H1 (cell line): ENCODE data around the gene REC8. TPM values are rescaled to one million over a fixed set of nuclear protein-coding genes. Genes with fewer than 3 reads are reported as not detected.

Experiments used
- CTCF ChIA-PET: fragments of 300-600 bp; sonication (Branson Sonifier 250); formaldehyde crosslinking; loops from one replicate; lab custom pipeline; 2021; ENCODE audit not compliant: partially characterized antibody; lab: Charles Lee
- POLR2A ChIA-PET: fragments of 300-600 bp; sonication (Branson Sonifier 250); formaldehyde crosslinking; loops from one replicate; lab custom pipeline; 2021; ENCODE audit warnings: inconsistent platforms; ENCODE audit not compliant: partially characterized antibody; lab: Charles Lee
- DNase-seq, 2 experiments: peaks; one replicate each; pipeline versions ENCODE4 v3.0.0 to v3.0.0-alpha.2; 2010 to 2022; ENCODE audit warnings: low spot score in 2 of 2, low read depth in 1 of 2, mixed read lengths in 1 of 2
- FAIRE-seq: peaks from 2 replicates; lab custom pipeline; 2011; peaks lifted over from hg19 to GRCh38; lab: Jason Lieb, UNC
- H2AFZ ChIP-seq: 2 replicates; pipeline ENCODE4 v1.8.1; 2012; ENCODE audit warnings: low read length, inconsistent platforms
- H2AK5ac ChIP-seq: 2 replicates; pipeline ENCODE4 v1.6.1; 2013; ENCODE audit warnings: low read depth, low read length
- H2BK120ac ChIP-seq: replicated peaks from 2 replicates; pipeline ENCODE3; 2013; ENCODE audit warnings: low read depth, low read length, inconsistent platforms
- H2BK12ac ChIP-seq: 2 replicates; pipeline ENCODE4 v1.6.1; 2013; ENCODE audit warnings: low read depth, low read length
- H2BK15ac ChIP-seq: 2 replicates; pipeline ENCODE4 v1.6.1; 2013; ENCODE audit warnings: low read length
- H2BK20ac ChIP-seq: 2 replicates; pipeline ENCODE4 v1.6.1; 2013; ENCODE audit warnings: low read length
- H2BK5ac ChIP-seq: 2 replicates; pipeline ENCODE4 v1.6.1; 2013; ENCODE audit warnings: low read depth, low read length
- H3K14ac ChIP-seq: 2 replicates; pipeline ENCODE4 v1.6.1; 2013; ENCODE audit warnings: inconsistent platforms; ENCODE audit not compliant: insufficient read length
- H3K18ac ChIP-seq: 2 replicates; pipeline ENCODE4 v1.6.1; 2013; ENCODE audit warnings: low read length; ENCODE audit errors: extremely low read depth
- H3K23ac ChIP-seq: 2 replicates; pipeline ENCODE4 v1.6.1; 2013; ENCODE audit warnings: inconsistent platforms; ENCODE audit not compliant: insufficient read length
- H3K23me2 ChIP-seq: 2 replicates; pipeline ENCODE4 v1.6.1; 2013; ENCODE audit warnings: low read depth, low read length
- H3K27ac ChIP-seq: 2 replicates; pipeline ENCODE4 v1.6.1; 2011; ENCODE audit warnings: low read depth, low read length, inconsistent platforms
- H3K27me3 ChIP-seq, 4 experiments: replicated peaks in 1 of 4; 1 replicate in 1 of 4; 2 replicates in 3 of 4; pipeline versions ENCODE4 v1.6.1 to v1.8.1; 2011 to 2013; ENCODE audit warnings: low read length in 3 of 4, mild to moderate bottlenecking in 3 of 4, inconsistent platforms in 2 of 4, mixed read lengths in 2 of 4, moderate library complexity in 1 of 4; ENCODE audit not compliant: control insufficient read depth in 3 of 4, insufficient read depth in 3 of 4; ENCODE audit errors: extremely low read depth in 1 of 4
- H3K36me3 ChIP-seq, 4 experiments: 2 replicates each; pipeline versions ENCODE4 v1.6.1 to v1.8.1; 2011 to 2013; ENCODE audit warnings: mild to moderate bottlenecking in 4 of 4, low read length in 3 of 4, moderate library complexity in 2 of 4, control low read depth in 1 of 4, inconsistent platforms in 1 of 4; ENCODE audit not compliant: insufficient read depth in 4 of 4, control insufficient read depth in 2 of 4
- H3K4ac ChIP-seq: replicated peaks from 2 replicates; pipeline ENCODE3; 2013; ENCODE audit warnings: low read length, low read depth, mixed read lengths, inconsistent platforms; ENCODE audit not compliant: insufficient read length
- H3K4me1 ChIP-seq, 4 experiments: replicated peaks in 1 of 4; 1 replicate in 1 of 4; 2 replicates in 3 of 4; pipeline versions ENCODE4 v1.6.1 to v1.8.1; 2011 to 2013; ENCODE audit warnings: low read length in 3 of 4, inconsistent platforms in 2 of 4, mixed read lengths in 1 of 4; ENCODE audit not compliant: insufficient read depth in 4 of 4, control insufficient read depth in 3 of 4
- H3K4me2 ChIP-seq, 2 experiments: 2 replicates each; pipeline versions ENCODE4 v1.6.1 to v1.8.1; 2011 to 2013; ENCODE audit warnings: low read depth in 2 of 2, low read length in 2 of 2, control low read depth in 1 of 2, inconsistent platforms in 1 of 2, mild to moderate bottlenecking in 1 of 2; ENCODE audit not compliant: insufficient read depth in 1 of 2
- H3K4me3 ChIP-seq, 4 experiments: fragments of 200-600, 300-600 bp in 1 of 4; sonication (generic), shearing (Covaris generic), sonication (Bioruptor Twin) in 1 of 4; 2 replicates each; pipeline versions ENCODE4 v1.5.1 to v1.8.1; 2011 to 2016; ENCODE audit warnings: low read length in 4 of 4, low read depth in 3 of 4, control low read depth in 2 of 4, inconsistent platforms in 2 of 4, mild to moderate bottlenecking in 2 of 4, mixed read lengths in 1 of 4, moderate library complexity in 1 of 4; ENCODE audit not compliant: insufficient read depth in 2 of 4; ENCODE audit errors: extremely low read depth in 1 of 4
- H3K56ac ChIP-seq: replicated peaks from 2 replicates; pipeline ENCODE3; 2013; ENCODE audit warnings: low read depth, mild to moderate bottlenecking, mixed read lengths, low read length, inconsistent platforms; ENCODE audit not compliant: insufficient read length
- H3K79me1 ChIP-seq: 2 replicates; pipeline ENCODE4 v1.6.1; 2013; ENCODE audit warnings: low read depth, low read length, control low read depth
- H3K79me2 ChIP-seq, 2 experiments: 2 replicates each; pipeline versions ENCODE4 v1.6.1 to v1.8.1; 2012 to 2013; ENCODE audit warnings: low read length in 2 of 2, mild to moderate bottlenecking in 2 of 2, inconsistent platforms in 1 of 2; ENCODE audit not compliant: insufficient read depth in 2 of 2, control insufficient read depth in 1 of 2
- H3K9ac ChIP-seq, 4 experiments: replicated peaks in 1 of 4; 1 replicate in 1 of 4; 2 replicates in 3 of 4; pipeline versions ENCODE4 v1.6.1 to v1.8.1; 2011 to 2013; ENCODE audit warnings: low read depth in 3 of 4, low read length in 3 of 4, control low read depth in 2 of 4, mild to moderate bottlenecking in 2 of 4, moderate library complexity in 2 of 4, inconsistent platforms in 1 of 4; ENCODE audit errors: extremely low read depth in 1 of 4
- H3K9me3 ChIP-seq, 2 experiments: 2 replicates each; pipeline versions ENCODE4 v1.6.1 to v1.8.1; 2012 to 2013; ENCODE audit warnings: mild to moderate bottlenecking in 2 of 2, moderate library complexity in 2 of 2, control low read depth in 1 of 2, inconsistent platforms in 1 of 2, low read depth in 1 of 2, low read length in 1 of 2, mixed read lengths in 1 of 2; ENCODE audit not compliant: insufficient read depth in 2 of 2
- H4K20me1 ChIP-seq, 2 experiments: replicated peaks in 1 of 2; 2 replicates each; pipeline versions ENCODE3 to v1.8.1; 2011 to 2013; ENCODE audit warnings: inconsistent platforms in 2 of 2, low read length in 2 of 2, mild to moderate bottlenecking in 1 of 2; ENCODE audit not compliant: insufficient read depth in 2 of 2, control insufficient read depth in 1 of 2
- H4K5ac ChIP-seq: 2 replicates; pipeline ENCODE4 v1.6.1; 2013; ENCODE audit warnings: low read length, low read depth, mixed read lengths, inconsistent platforms; ENCODE audit not compliant: insufficient read length
- H4K8ac ChIP-seq: 2 replicates; pipeline ENCODE4 v1.8.0; 2013; ENCODE audit warnings: mild to moderate bottlenecking, moderate library complexity, low read length, inconsistent platforms; ENCODE audit not compliant: insufficient read depth; ENCODE audit errors: extremely low read depth
- H4K91ac ChIP-seq: replicated peaks from 2 replicates; pipeline ENCODE3; 2013; ENCODE audit warnings: low read length, mixed read lengths, inconsistent platforms; ENCODE audit not compliant: insufficient read length
- BACH1 ChIP-seq: IDR thresholded peaks from 2 replicates; pipeline ENCODE4 v1.6.1; 2012; ENCODE audit warnings: low read length, improper control_type of control experiment
- BCL11A ChIP-seq, 2 experiments: IDR thresholded peaks; one replicate each; pipeline ENCODE4 v1.6.1; 2011; ENCODE audit warnings: low read depth in 2 of 2, low read length in 2 of 2, mild to moderate bottlenecking in 2 of 2
- CEBPB ChIP-seq: IDR thresholded peaks from 2 replicates; pipeline ENCODE4 v1.6.1; 2012; ENCODE audit warnings: low read depth, low read length
- CHD1 ChIP-seq: IDR thresholded peaks from 2 replicates; pipeline ENCODE4 v1.6.1; 2012; ENCODE audit warnings: low read depth, low read length, improper control_type of control experiment
- CREB1 ChIP-seq: IDR thresholded peaks from 2 replicates; pipeline ENCODE4 v1.6.1; 2012; ENCODE audit warnings: inconsistent platforms
- CTBP2 ChIP-seq: IDR thresholded peaks from 2 replicates; pipeline ENCODE4 v1.7.0; 2011; ENCODE audit warnings: borderline replicate concordance, mild to moderate bottlenecking, moderate library complexity, mixed read lengths, low read length; ENCODE audit not compliant: insufficient read depth, insufficient read length
- JUN ChIP-seq: IDR thresholded peaks from 2 replicates; pipeline ENCODE4 v1.6.1; 2011; ENCODE audit warnings: low read depth, mild to moderate bottlenecking, improper control_type of control experiment, low read length
- NANOG ChIP-seq: IDR thresholded peaks from 2 replicates; pipeline ENCODE4 v1.6.1; 2011; ENCODE audit warnings: low read length, low read depth, mild to moderate bottlenecking, inconsistent platforms; ENCODE audit not compliant: insufficient read depth, poor library complexity, severe bottlenecking
- NRF1 ChIP-seq: IDR thresholded peaks from 2 replicates; pipeline ENCODE4 v1.6.1; 2011; ENCODE audit warnings: mild to moderate bottlenecking, low read depth, low read length, improper control_type of control experiment
- POLR2A ChIP-seq, 2 experiments: IDR thresholded peaks; 1 replicate in 1 of 2; 2 replicates in 1 of 2; pipeline ENCODE4 v1.6.1; 2011; ENCODE audit warnings: low read depth in 2 of 2, low read length in 2 of 2, mild to moderate bottlenecking in 2 of 2; ENCODE audit errors: control extremely low read depth in 1 of 2
- RAD21 ChIP-seq, 2 experiments: IDR thresholded peaks in 1 of 2; conservative IDR thresholded peaks in 1 of 2; 2 replicates each; pipeline ENCODE4 v1.6.1; 2011; ENCODE audit warnings: low read depth in 2 of 2, low read length in 2 of 2, improper control_type of control experiment in 1 of 2, inconsistent platforms in 1 of 2, mild to moderate bottlenecking in 1 of 2, moderate library complexity in 1 of 2
- SP2 ChIP-seq: IDR thresholded peaks from 2 replicates; pipeline ENCODE4 v1.6.1; 2012; ENCODE audit warnings: mild to moderate bottlenecking, low read length, inconsistent platforms
- SP4 ChIP-seq: IDR thresholded peaks from 2 replicates; pipeline ENCODE4 v1.6.1; 2012; ENCODE audit warnings: low read length, inconsistent platforms
- SRF ChIP-seq: IDR thresholded peaks from 2 replicates; pipeline ENCODE4 v1.6.1; 2011; ENCODE audit warnings: mild to moderate bottlenecking, low read depth, low read length, moderate library complexity
- SUZ12 ChIP-seq: fragments of 200-600 bp; sonication (generic); IDR thresholded peaks from 2 replicates; pipeline ENCODE4 v1.6.1; 2012; ENCODE audit warnings: mild to moderate bottlenecking, inconsistent platforms, low read length, moderate library complexity, mixed read lengths
- WGBS, 2 experiments: shearing (Covaris generic) in 1 of 2; methylation state at CpG; one replicate each; pipeline versions ENCODE4 v1.1.6 to v1.1.7; 2013 to 2015; ENCODE audit warnings: low lambda C conversion rate in 2 of 2, mixed read lengths in 2 of 2, inconsistent platforms in 1 of 2, low coverage in 1 of 2, missing lambda C conversion rate in 1 of 2; ENCODE audit not compliant: insufficient replicate concordance in 2 of 2, insufficient coverage in 1 of 2, insufficient read length in 1 of 2; ENCODE audit errors: extremely low coverage in 1 of 2, missing lambda C conversion rate in 1 of 2; 5-methylcytosine and 5-hydroxymethylcytosine counted together
- polyA plus RNA-seq, 7 experiments: library from polyadenylated mRNA; depleted of rRNA in 3 of 7; stranded (reverse) in 5 of 7; unstranded in 2 of 7; fragments of >200 nt in 5 of 7; fragments of 200-250 nt in 2 of 7; gene quantifications; 1 replicate in 5 of 7; 2 replicates in 1 of 7; 4 replicates in 1 of 7; pipeline versions ENCODE4 v1.2.1 to v1.2.3, GENCODE V29; 2011 to 2013; ENCODE audit warnings: missing spikeins in 2 of 7, mixed read lengths in 2 of 7
- total RNA-seq: library from RNA; stranded (reverse); fragmentation: NEBNext Ultra II Directional; extraction: Animal tissue kit (Norgen Biotek cat#: 25700); gene quantifications from 2 replicates; pipeline ENCODE4 v1.2.1, GENCODE V29; 2021

REC8 gene
- total and polyA plus RNA-seq, 2 of the 8 experiments (the other 6 are each of a cell fraction or from before 2014, with no cell fraction given) = 9.8 to 28.5 TPM

DNA sequence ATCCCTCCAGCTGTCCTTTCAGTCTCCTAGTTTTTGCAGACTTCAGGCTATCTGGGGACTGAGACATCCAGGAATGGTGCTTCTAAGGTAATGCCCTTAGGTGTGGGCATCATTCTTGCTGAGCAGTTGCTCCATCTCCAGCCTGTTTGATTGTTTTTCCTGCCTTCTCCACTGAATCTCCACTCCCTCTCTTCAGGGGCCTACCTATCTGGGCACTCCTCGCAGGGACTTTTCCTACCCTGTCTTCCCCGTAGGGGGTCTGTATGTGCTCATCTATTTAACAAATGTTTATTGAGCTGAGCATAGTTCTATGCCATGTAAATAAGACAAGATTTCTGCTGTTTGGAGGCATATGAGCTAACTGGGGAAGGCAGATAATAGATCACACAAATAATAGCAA lies 38.9 kb upstream of the REC8 start:
- no peak overlapping the region for H2AK5ac ChIP-seq
- POLR2A ChIA-PET = interaction anchor here (1.0 to 11.1 kb wide), 8 partner anchors 8 to 81 kb away, joined by 3 to 100 read pairs (median 6); partner anchors contain the start of genes DCAF11, EMC9, NRL and RNF31
- 90% methylated on average over 2 of the region's 2 CpGs; no CpG with 5 or more reads in 1 of the 2 experiments for WGBS, 2 experiments
- no peaks in the 10 kb centered on the region for H3K79me1 ChIP-seq
- DNase-seq (no peak), FAIRE-seq (no peak)
- no peaks in the 10 kb centered on the region for H3K27me3 ChIP-seq
- H2BK15ac ChIP-seq = no peak overlapping the region
- peaks cover 5% of the 10 kb centered on the region; the same call in 1 of the 2 replicates for H3K23me2 ChIP-seq
- CTCF ChIA-PET = interaction anchor here (0.7 kb wide), 1 partner anchor 25 kb away, joined by 4 read pairs; no protein-coding TSS in a partner anchor
- no peak overlapping the region for H4K8ac ChIP-seq
- no peak overlapping the region for H3K14ac ChIP-seq
- H3K4me2 ChIP-seq = no peak overlapping the region
- H3K18ac ChIP-seq = no peak overlapping the region
- H3K9me3 ChIP-seq = no peaks in the 10 kb centered on the region
- no peaks in the 10 kb centered on the region for H3K79me2 ChIP-seq
- no peak overlapping the region for H2BK20ac ChIP-seq
- no peak overlapping the region for H2AFZ ChIP-seq
- no peak overlapping the region for H3K27ac ChIP-seq
- H3K4ac ChIP-seq = no peak overlapping the region
- no peak overlapping the region for H3K9ac ChIP-seq
- peaks cover 0 to 10% (median 5%) of the 10 kb centered on the region in 4 experiments; a peak in 4 of 7 replicates for H3K4me1 ChIP-seq
- no peak overlapping the region for H2BK12ac ChIP-seq
- no peak overlapping the region for H3K4me3 ChIP-seq
- no peak overlapping the region for H2BK5ac ChIP-seq
- no peak overlapping the region for H4K91ac ChIP-seq
- H2BK120ac ChIP-seq = no peak overlapping the region
- no peaks in the 10 kb centered on the region for H4K20me1 ChIP-seq
- H4K5ac ChIP-seq = no peak overlapping the region
- H3K23ac ChIP-seq = no peak overlapping the region
- H3K36me3 ChIP-seq = peaks cover 0 to 8% (median 2%) of the 10 kb centered on the region in 4 experiments; a peak in 3 of 8 replicates
- no peak overlapping the region for H3K56ac ChIP-seq
- TF ChIP-seq SUZ12 (no peak), NANOG (no peak), CTBP2 (no peak), RAD21 (IDR thresholded peaks at IDR 0.05 in 1 of 2, conservative IDR thresholded peaks at IDR 0.05 in 1 of 2; ENCODE audit: low read depth in 2 of 2, low read length in 2 of 2) (no peak), SRF (no peak), CEBPB (no peak), SP2 (no peak), BACH1 (no peak), BCL11A (IDR thresholded peaks at IDR 0.05; ENCODE audit: low read depth in 2 of 2, low read length in 2 of 2) (no peak), NRF1 (no peak), CREB1 (no peak), CHD1 (no peak), JUN (no peak), POLR2A (IDR thresholded peaks at IDR 0.05; ENCODE audit: control extremely low read depth in 1 of 2, low read depth in 2 of 2, low read length in 2 of 2) (no peak), SP4 (no peak)
